Parathyroid adenoma (tissue), 2 donors: ENCODE data around the gene CLEC2A.

Experiments
- H2AFZ ChIP-seq: fragments of 300-600 bp; sonication (generic); one replicate; pipeline ENCODE4 v1.7.0; 2017; ENCODE audit warnings: antibody characterized with exemption, mild to moderate bottlenecking
- H3K27ac ChIP-seq: fragments of 300-600 bp; sonication (generic); one replicate; pipeline ENCODE4 v1.7.0; 2017
- H3K27me3 ChIP-seq: fragments of 300-600 bp; sonication (generic); one replicate; pipeline ENCODE4 v1.7.0; 2017; ENCODE audit warnings: low read length; ENCODE audit not compliant: control insufficient read depth, insufficient read depth
- H3K36me3 ChIP-seq: fragments of 300-600 bp; sonication (generic); one replicate; pipeline ENCODE4 v1.7.0; 2017; ENCODE audit warnings: low read length; ENCODE audit not compliant: control insufficient read depth, insufficient read depth
- H3K4me1 ChIP-seq: fragments of 300-600 bp; sonication (generic); one replicate; pipeline ENCODE4 v1.7.0; 2017; ENCODE audit warnings: control low read depth
- H3K4me2 ChIP-seq: fragments of 300-600 bp; sonication (generic); one replicate; pipeline ENCODE4 v1.7.0; 2017; ENCODE audit warnings: low read length
- H3K4me3 ChIP-seq: fragments of 300-600 bp; sonication (generic); one replicate; pipeline ENCODE4 v1.7.0; 2017; ENCODE audit warnings: low read depth, low read length
- H3K79me2 ChIP-seq: fragments of 300-600 bp; sonication (generic); one replicate; pipeline ENCODE4 v1.7.0; 2017; ENCODE audit warnings: control low read depth
- H3K9ac ChIP-seq: fragments of 300-600 bp; sonication (generic); one replicate; pipeline ENCODE4 v1.7.0; 2017; ENCODE audit warnings: mild to moderate bottlenecking
- H3K9me3 ChIP-seq: fragments of 300-600 bp; sonication (generic); one replicate; pipeline ENCODE4 v1.7.0; 2017; ENCODE audit warnings: low read length; ENCODE audit not compliant: control insufficient read depth
- TF ChIP-seq, protein P1 (sequence below): fragments of 300-600 bp; sonication (generic); IDR thresholded peaks from one replicate; pipeline ENCODE4 v1.7.0; 2017; ENCODE audit warnings: antibody characterized with exemption, mild to moderate bottlenecking
- donor health status: primary hyperparathyroidism.

Gene CLEC2A

DNA sequence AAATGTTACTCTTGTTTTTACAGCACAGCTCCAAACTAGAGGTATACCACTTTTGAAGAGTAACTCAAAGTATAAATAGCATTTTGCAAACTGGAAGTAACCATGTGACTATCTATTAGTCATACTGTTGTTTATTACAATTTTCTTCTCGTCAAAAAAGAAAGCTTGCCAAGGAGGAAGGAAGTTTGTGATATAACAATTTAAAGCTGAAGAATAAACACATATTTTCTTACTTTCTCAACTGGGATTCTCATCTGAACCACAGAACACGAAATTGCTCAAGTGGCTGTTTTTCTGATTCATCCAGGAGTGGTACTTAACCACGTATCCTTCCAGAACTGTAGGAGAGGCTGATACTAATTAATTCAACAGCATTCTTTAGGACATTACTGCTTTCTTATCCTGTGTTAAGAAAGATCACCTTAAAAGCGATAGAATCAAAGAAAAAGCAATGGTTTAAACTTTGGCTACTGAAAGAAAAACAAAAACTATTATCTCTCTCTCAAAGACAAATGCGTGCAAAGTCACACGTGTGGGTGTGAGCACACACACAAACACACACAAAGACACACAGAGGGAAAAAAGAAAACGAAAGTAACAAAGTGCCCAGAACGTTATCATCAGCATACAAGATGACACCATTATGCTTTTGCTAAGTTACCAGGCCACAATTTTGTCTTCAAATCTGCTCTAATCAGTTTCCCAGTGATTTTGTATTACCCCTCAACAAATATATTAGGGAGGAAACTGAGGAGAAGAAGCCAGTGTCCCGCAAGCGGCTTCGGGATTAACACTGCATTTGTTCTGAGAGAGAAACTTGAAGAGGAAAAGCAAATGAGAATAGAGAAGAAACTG lies 62.6 kb downstream of the CLEC2A start, which contains the start of gene CLEC2B:
Gene CLEC2B, minus strand, starts transcription at position 48 of the 855 bp plus-strand sequence.
- Histone ChIP-seq H3K27me3 (no peaks in the 10 kb centered on the region), H3K79me2 (no peaks in the 10 kb centered on the region), H3K4me3 (peak within 1 kb of the TSS; percentile 42), H3K4me2 (peak within 1 kb of the TSS; percentile 65), H3K9me3 (no peaks in the 10 kb centered on the region), H3K36me3 (no peaks in the 10 kb centered on the region), H3K9ac (no peak within 1 kb of the TSS), H3K4me1 (no peaks in the 10 kb centered on the region), H2AFZ (peak within 1 kb of the TSS; percentile 45), H3K27ac (peak within 1 kb of the TSS; percentile 58)
- TF ChIP-seq, protein P1, sequence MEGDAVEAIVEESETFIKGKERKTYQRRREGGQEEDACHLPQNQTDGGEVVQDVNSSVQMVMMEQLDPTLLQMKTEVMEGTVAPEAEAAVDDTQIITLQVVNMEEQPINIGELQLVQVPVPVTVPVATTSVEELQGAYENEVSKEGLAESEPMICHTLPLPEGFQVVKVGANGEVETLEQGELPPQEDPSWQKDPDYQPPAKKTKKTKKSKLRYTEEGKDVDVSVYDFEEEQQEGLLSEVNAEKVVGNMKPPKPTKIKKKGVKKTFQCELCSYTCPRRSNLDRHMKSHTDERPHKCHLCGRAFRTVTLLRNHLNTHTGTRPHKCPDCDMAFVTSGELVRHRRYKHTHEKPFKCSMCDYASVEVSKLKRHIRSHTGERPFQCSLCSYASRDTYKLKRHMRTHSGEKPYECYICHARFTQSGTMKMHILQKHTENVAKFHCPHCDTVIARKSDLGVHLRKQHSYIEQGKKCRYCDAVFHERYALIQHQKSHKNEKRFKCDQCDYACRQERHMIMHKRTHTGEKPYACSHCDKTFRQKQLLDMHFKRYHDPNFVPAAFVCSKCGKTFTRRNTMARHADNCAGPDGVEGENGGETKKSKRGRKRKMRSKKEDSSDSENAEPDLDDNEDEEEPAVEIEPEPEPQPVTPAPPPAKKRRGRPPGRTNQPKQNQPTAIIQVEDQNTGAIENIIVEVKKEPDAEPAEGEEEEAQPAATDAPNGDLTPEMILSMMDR: no peak

DNA sequence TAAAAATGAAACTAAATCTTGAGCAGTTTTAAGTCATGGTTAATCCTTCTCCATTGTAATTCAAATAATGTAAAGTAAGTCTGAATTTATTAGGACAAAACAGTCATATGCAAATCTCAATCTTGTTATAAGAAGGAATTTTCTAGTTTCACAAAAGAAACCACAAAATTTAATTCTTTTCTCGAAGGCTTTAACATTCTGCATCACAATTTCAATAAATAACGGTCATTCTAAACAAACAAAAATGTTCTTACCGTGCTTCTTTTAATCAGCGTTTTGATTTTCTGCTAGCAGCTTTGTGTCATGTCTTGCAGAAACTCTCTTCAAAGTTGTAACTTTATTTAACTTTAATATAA lies 63.2 kb downstream of the CLEC2A start:
- Histone ChIP-seq H3K9me3 (no peaks in the 10 kb centered on the region), H3K79me2 (no peaks in the 10 kb centered on the region), H3K4me3 (peak overlapping the region; percentile 42), H3K9ac (no peak overlapping the region), H3K4me2 (no peak overlapping the region), H3K27ac (peak overlapping the region; percentile 58), H3K27me3 (no peaks in the 10 kb centered on the region), H2AFZ (no peak overlapping the region), H3K4me1 (no peaks in the 10 kb centered on the region), H3K36me3 (no peaks in the 10 kb centered on the region)
- TF ChIP-seq, protein P1: no peak

DNA sequence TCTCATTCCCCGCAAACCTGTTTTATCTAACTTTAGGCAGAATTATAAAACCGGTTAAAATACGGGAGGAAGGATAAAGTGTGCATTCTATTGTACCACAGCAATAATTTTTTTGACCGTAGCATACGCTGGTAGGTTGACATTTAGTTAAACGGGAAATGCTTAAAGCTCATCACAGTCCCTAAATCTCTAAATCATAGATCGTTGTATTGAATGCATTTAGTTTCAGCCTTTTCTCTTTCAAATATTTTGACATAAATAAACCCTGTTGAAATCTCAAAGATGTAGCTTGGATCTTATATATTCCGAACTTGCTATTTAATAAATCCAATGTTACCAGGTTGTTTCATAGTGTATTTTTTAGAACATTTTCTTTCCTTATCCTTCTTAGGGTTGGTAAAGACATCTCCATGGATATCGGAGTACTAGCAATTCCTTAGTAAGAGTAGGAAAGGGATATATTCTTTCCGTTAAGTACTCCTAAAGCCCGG lies 63.8 kb downstream of the CLEC2A start:
- peak overlapping the region; percentile 58 for H3K27ac ChIP-seq
- H3K9me3 ChIP-seq: no peaks in the 10 kb centered on the region
- H3K4me3 ChIP-seq: peak overlapping the region; percentile 42
- H3K79me2 ChIP-seq: no peaks in the 10 kb centered on the region
- H3K4me1 ChIP-seq: no peaks in the 10 kb centered on the region
- no peak overlapping the region for H2AFZ ChIP-seq
- TF ChIP-seq, protein P1: no peak
- H3K4me2 ChIP-seq: peak overlapping the region; percentile 14
- no peak overlapping the region for H3K9ac ChIP-seq
- no peaks in the 10 kb centered on the region for H3K36me3 ChIP-seq
- H3K27me3 ChIP-seq: no peaks in the 10 kb centered on the region

DNA sequence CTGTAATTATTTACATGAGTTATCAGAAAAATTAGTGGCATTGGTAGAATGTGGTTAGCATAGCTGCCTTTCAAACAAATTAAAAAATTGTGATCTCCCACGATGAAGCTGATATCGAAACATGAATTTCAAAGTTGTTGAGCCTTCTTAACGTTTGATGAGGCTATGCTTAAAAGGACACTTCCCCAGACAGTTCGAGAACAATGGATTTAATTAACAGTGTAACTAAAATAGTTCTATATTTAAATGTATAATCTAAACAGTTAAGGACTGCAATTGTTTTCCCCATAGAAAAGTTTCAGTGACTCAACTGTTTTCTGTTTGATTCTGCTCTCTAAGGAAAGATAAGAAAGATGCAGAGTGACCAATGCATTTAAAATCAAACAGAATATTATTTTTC lies 64.6 kb downstream of the CLEC2A start:
- H2AFZ ChIP-seq: no peak overlapping the region
- no peaks in the 10 kb centered on the region for H3K36me3 ChIP-seq
- no peaks in the 10 kb centered on the region for H3K4me1 ChIP-seq
- H3K79me2 ChIP-seq: no peaks in the 10 kb centered on the region
- H3K27ac ChIP-seq: no peak overlapping the region
- no peaks in the 10 kb centered on the region for H3K27me3 ChIP-seq
- H3K9ac ChIP-seq: no peak overlapping the region
- H3K9me3 ChIP-seq: no peaks in the 10 kb centered on the region
- H3K4me3 ChIP-seq: peak overlapping the region; percentile 43
- TF ChIP-seq, protein P1: no peak
- H3K4me2 ChIP-seq: no peak overlapping the region

DNA sequence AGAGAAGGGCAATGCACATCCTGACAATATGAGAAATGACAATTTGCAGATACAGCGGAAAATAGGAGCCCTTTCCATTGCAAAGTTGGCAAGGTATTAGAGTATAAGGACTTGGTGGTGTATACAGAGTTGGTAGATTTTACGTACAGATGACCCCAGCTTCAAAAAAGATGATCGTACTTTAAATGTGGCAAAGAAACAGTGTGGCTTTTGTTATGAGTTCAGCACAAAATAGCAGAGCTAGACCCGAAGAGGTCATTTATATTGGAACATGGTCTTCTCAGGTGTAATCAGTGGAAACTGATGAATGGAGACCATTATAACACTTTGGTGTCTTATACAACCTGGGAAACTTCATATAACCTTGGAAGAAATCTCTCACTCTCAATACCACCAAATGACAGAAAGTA lies 65.3 kb downstream of the CLEC2A start:
- H3K9me3 ChIP-seq: no peaks in the 10 kb centered on the region
- peak overlapping the region; percentile 43 for H3K4me3 ChIP-seq
- no peak overlapping the region for H3K27ac ChIP-seq
- no peaks in the 10 kb centered on the region for H3K36me3 ChIP-seq
- no peak overlapping the region for H3K9ac ChIP-seq
- no peaks in the 10 kb centered on the region for H3K4me1 ChIP-seq
- no peaks in the 10 kb centered on the region for H3K79me2 ChIP-seq
- no peaks in the 10 kb centered on the region for H3K27me3 ChIP-seq
- H3K4me2 ChIP-seq: no peak overlapping the region
- no peak overlapping the region for H2AFZ ChIP-seq
- TF ChIP-seq, protein P1: no peak
